Right hindlimb (tissue), 1 donor: ENCODE results near the gene KRTAP10-12.

ENCODE experiments used
- DNase-seq: peaks from one replicate; pipeline ENCODE4 v3.0.0-alpha.2; 2018

The KRTAP10-12 gene

DNA sequence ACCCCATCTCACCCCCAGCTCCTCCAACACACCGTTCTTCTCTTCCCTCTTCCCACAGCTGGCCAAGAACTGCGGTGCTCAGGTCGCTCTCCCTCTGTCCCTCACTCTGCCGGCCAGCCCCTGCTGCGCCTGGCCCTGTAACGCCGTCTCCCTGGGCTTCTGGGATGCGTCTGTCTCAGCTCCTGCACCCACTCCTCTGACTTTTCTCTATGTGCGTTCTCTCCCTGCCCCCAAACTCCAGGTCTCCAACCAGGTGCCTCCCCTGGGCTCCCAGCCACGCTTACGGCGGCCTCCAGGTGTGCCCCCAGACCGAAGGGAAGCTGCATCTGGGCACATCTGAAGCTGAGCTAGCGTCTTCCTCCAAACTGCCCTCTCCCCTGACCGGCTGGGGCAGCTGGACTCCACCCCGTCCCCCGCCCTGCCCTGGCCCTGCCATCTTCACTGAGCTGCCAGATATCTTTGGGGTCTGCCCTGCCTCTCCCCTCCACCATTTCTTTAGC lies 2.6 kb downstream of the KRTAP10-12 start:
- DNase-seq = no peak

DNA sequence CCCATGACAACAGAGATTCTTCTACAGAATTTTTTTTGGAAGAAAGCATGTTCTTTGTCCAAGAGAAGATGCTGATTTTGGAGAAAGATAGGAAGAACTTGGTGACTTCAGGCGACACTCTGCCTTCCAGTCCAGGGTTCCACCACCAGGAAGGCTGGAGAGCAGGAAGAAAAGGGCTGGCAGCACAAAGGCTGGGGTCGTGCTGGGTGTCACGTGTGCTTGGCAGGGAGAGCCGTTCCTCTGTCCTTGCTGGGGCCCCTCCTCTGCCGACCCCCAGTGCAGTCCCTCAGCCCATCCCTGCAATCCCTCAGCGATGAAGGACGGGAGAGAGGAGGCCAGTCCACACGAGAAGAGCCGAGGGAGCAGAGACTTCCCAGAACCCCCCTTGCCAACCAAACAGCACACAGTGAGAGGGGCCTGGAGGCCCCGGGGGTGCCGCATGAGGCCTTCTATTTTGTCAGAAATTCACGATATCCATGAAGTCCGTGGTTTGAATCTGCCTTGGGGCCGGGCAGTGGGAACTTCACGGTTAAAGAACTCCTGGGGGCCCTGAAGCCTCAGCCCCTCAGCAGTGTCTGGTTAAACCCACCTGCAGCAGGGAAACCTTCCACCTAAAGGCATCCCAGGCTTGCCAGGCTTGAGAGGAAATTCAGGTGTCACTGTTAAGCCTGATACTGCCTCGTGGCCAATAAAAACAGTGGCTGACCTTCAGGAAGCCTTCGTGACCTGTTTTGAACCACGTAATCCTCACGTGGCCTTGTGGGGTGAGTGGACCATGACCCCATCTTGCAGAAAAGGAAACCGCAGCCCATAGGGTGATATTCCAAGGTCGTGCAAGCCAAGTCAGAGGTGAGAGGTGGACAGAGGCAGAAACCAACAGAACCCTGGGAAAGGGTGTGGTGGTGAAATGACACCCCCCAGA lies 3.4 kb downstream of the KRTAP10-12 start:
- no peak for DNase-seq

DNA sequence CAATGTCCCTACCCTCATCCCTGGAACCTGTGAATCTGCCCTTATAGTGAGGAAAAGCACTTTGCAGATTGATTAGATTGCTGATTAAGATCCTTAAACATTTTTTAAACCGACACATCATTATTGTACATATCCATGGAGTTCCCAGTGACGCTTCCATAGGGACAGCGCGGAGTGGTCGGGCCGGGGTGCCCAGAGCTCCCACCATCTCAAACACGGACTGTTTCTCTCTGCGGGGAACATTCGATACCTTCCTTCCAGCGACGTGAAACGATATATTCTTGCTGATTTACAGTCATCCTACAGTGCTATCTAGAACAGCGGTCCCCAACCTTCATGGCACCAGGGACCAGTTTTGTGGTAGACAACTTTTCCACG lies 4.0 kb downstream of the KRTAP10-12 start:
- no peak for DNase-seq

DNA sequence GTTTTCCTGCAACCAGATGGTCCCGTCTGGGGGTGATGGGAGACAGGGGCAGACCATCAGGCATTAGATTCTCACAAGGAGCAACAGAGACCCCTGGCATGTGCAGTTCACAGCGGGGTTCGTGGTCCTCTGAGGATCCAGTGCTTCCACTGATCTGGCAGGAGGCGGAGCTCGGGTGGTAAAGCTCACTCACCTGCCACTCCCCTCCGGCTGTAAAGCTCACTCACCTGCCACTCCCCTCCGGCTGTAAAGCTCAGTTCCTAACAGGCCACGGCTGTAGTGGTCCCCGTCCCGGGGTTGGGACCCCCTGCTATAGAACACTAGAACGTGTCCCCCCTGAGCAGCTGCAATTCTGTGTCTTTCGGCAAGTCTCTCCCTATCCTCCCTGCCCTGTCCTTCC lies 4.6 kb downstream of the KRTAP10-12 start:
- DNase-seq = peak; percentile 12

GRCh38 chr21:44702111-44702972 lies 5.4 kb downstream of the KRTAP10-12 start:
- peak; percentile 18 for DNase-seq

GRCh38 chr21:44702973-44703730 lies 6.2 kb downstream of the KRTAP10-12 start:
- peak; percentile 7 for DNase-seq

- no peak for DNase-seq
Measured at GRCh38 chr21:44703731-44704635, 7.0 kb downstream of the KRTAP10-12 start.

DNA sequence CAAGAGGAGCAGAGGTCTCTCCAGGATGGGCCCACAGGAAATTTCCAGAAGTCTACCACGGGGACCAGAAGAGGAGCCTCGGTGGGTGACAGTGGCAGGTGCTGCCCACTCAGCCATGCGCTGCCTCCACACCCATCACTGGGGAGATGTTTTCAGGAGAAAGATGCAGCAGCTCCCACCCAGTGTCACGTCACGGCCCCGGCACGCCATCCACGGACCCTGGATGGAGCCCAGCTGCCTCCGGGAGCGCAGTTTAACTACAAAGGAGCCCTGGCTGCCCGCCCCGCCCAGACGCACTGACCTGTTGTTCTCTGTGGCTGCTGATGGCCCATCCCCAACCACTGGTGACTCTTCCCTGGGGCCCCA lies 7.6 kb downstream of the KRTAP10-12 start:
- DNase-seq = peak; percentile 4

DNA sequence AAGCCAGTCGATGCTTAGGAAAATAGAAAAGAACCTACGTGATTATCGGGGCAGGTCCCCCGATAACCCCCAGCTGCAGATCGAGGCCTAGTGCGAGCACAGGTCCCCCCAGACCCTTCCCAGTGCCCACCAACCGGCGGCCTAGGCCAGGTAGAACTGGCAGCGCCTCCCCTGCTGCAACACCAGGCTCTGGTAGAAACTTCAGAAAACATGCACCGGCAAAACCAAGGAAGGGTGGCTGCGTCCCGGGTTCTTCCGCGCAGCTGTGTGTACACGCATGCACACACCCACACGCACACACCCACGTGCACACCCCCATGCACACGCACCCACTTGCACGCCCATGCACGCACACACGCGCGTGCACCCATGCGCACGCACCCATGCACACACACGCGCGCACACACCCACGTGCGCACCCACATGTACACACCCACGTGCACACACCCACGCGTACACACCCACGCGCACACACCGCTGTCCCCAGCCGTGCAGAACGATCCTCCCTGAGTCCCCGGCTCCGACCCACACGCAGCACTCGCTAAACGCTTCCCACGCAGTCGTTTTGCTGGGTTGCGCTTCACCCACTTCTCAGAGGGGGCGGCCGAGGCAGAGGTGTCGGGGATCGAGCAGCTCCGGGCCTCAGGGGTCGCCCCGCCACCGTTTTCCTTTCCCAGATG lies 9.2 kb downstream of the KRTAP10-12 start:
- DNase-seq = peak; percentile 5

- peak; percentile 18 for DNase-seq
Measured at GRCh38 chr21:44706706-44707581, 10.0 kb downstream of the KRTAP10-12 start.

DNA sequence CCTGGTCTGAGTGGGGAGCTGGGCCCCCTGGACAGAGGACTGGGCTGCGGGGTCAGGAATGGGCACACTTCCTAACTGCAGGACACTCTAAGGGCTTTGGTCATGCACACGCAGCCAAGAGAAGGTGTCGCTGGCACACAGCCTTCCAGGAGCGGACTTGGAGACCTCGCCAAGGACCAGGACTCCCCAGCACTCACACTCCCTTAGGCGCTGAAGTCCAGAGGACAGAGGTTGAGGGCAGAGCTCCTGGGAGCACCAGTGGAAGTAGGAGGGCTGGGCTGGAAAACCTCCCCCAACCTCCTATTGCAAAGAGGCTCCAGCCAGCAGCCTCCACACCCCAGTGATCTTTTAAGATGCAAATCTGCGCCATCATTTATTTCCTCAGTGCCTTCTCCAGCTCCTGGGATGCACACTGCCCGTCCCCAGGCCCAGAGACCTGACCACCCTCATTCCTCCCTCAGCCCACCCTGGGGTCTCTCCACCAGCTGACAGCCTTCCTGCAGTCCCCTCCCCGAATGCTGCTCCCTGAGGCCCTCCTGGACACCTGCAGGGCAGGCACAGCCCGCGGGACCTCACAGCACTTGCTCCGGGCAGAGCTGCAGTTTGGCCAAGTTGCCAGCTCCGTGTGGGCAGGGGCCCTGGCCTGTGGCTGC lies 11.4 kb downstream of the KRTAP10-12 start:
- peak; percentile 10 for DNase-seq

DNA sequence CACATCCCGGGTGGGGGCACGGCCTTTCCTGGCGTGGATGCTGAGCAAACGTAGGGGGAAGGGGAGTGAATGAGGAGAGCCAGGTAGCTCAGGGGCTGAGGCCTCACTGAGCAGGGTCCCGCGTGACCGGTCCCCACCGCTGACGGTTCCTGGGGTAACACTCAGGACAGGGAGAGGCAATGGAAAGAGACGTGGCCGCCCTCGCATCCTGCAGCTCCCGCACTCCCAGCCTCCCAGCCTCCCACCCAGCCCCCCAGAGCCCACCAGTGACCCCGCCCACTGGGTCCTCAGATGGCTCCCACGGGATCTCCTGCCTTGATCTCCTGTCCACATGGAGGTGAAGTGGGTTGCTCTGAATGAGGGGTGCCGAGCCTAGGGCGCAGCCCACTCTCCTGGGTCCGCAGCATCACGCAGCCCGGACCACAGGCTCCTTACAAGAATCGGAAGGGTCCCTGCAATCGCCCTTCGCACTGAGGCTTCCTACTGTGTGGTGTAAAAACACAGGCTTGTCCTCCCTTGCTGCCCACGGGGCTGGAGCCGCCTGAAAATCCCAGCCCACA lies 12.0 kb downstream of the KRTAP10-12 start:
- DNase-seq = no peak

DNA sequence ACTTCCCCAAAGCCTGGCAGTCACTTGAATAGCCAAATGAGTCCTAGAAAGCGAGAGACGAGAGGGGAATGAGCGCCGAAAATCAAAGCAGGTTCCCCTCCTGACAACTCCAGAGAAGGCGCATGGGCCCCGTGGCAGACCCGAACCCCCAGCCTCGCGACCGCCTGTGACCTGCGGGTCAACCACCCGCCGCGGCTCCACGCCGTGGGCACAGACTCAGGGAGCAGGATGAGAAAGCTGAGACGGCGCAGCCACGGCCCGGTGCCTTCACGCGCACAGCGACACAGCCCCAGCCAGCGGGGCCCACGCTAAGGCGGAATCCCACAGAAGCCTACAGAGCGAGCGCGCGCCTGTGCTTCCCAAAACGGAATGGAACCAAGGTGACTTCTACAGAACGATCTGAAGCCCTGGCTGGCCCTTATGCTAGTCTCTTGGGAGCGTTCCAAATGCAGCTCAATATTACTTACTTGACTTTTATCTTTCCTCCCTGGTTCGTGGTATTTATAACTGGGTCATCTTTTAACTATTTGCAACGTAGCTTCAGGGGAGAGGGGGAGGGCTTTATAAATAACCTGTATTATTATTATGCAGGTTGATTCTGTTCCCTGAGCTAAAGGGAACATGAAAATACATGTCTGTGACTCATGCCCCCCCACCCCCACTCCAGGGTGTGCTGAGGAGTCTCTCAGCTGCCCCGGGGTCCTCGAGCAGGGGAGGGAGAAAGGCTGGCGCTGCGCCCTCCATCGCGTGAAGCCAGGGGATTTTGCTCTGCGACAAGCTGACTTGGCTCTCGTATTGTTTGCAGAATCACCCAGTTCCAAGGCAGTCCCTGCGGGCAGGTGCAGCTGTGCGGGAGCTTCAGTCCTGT lies 12.7 kb downstream of the KRTAP10-12 start:
- DNase-seq = peak; percentile 18

DNA sequence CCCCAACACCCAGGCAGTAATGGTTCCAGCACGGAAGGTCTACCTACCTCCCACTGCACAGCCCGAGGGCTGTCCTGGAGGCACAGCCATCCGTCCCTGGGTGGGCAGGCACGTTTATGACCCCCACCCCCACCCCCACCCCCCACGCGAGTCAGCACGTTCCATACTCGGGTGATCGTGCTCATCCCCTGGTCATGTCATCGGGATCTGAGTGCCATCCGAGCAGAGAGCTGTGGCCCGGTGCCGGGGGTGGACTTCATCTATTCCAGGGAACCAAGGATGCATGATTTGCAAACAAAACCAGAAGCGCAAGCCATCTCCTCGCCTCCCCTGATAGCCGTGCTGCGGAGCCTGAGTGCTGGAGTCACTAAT lies 13.3 kb downstream of the KRTAP10-12 start:
- no peak for DNase-seq

GRCh38 chr21:44710756-44711326 lies 13.9 kb downstream of the KRTAP10-12 start:
- DNase-seq = peak; percentile 10

DNA sequence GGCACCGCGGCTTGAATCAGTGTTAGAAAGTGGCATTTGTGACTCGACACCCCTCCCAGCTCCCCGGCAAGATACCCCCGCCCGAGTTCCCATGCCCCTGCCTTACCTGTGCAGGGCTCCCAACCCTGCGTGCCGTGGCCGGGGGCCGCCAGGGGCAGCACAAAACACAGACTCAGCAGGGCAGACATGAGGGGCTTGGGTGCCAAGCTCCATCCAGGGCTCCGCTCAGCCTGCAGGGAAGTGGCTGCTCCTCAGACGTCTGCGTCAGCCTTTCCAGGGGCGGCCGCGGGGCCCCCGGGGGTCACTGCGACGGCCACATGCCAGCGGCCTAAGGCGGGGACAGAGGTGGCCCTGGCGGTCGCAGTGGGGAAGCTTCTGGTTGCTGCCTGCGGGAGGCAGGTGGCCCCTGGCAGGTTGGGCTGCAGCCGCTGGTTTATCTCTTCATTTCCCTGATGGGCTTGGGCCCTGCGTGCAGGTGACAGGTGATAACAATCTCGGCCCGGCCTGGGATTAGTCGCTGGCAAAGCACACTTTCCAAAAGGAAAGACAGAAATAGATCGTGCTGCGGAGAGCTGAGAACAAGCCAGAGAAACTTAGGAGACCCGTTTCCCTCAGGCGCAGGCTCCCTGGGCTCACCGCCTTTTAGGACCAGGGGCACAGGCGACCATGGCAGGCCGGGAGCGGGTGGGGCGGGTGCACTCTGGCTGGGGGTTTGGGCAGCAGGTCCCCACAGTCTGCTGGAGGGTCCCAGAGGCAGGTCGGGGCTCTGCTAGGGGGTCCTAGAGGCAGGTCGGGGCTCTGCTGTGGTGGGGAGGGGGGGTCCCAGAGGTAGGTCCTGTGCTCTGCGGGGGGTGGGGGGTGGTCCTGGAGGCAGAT lies 14.6 kb downstream of the KRTAP10-12 start, which contains the start of gene TSPEAR:
Gene TSPEAR (minus strand): TSS at position 246 of the 876 bp plus-strand sequence. CDS start 58 bp downstream, at position 188.
- DNase-seq = peak; percentile 17
